Fibroblast of skin of back (primary cell): ENCODE data around the gene CRK.
"Not testable (repeated sequence)": the region's sequence is repeated elsewhere in the genome, so short reads cannot be mapped to it uniquely, and the experiment has no call there.

Experiments used
- DNase-seq: peaks from one replicate; pipeline ENCODE4 v3.0.0-alpha.2; 2013

Gene CRK

DNA sequence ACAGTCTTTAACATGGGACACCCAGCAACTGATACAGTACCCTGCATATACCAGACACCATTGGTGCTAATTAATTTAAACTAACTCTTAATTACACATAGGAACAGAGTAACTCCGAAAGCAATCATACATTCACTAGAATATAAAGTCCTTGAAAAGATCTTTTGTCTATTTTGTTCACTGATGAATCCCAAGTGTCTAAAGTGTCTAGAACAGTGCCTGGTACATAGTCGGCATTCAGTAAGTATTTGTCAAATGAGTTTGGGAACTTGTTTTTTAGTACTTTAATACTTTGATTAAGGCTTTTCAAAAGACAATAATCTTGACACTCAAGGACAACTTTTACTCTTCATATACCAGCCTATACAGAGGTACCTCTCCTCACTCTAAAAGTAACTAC lies 69.8 kb downstream of the CRK start:
- no peak for DNase-seq

DNA sequence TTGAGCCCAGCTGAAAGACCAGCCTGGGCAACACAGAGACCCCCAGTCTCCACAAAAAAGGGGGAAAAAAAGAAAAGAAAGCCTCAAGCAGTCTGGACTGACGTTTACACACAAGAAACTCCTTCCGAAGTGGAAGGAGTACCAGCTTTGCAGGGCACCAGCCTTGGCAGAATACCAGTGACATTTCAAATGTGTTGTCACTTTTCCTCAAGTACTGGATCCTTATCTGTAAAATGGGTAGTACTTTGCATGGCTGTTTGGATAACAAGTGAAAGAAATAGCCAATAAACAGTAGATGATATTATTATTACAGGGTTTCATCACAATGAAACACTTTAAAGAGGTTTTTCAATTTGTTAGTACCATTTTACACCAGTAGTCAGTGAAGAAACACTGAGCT lies 70.2 kb downstream of the CRK start:
- no peak for DNase-seq

DNA sequence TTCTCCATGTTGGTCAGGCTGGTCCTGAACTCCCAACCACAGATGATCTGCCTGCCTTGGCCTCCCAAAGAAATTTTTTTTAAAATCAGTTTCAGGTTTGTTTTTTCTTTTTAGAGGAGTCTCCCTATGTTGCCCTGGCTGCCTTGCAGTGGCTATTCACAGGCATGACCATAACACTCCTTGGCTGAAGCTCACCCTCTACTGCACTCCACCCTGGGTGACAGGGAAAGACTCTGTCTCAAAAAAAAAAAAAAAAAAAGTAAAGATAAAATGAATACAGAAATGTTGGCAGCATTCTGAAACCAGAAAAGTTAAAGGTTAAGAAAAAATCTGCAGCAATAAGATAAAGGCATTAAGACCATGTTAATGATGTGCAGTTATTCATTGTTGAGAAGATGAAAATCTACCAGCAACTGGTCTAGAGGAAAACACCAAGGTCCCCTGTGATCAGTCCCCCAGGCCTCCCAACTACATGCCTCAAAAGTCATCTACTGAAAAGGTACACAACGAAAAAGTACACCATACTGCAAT lies 71.1 kb downstream of the CRK start:
- DNase-seq: no peak

DNA sequence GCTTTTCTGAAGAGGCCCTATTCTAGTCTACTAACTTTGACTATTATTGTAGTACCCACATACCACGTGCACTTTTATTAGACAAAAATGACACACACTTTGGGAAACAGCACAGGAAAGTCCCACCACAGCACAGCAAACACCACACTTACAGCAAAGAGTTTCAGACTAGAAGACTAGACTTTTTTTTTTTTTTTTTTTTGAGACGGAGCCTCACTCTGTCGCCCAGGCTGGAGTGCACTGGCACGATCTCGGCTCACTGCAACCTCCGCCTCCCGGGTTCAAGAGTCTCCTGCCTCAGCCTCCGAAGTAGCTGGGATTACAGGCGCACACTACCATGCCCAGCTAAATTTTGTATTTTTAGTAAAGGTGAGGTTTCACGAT lies 76.1 kb downstream of the CRK start:
- no peak for DNase-seq

DNA sequence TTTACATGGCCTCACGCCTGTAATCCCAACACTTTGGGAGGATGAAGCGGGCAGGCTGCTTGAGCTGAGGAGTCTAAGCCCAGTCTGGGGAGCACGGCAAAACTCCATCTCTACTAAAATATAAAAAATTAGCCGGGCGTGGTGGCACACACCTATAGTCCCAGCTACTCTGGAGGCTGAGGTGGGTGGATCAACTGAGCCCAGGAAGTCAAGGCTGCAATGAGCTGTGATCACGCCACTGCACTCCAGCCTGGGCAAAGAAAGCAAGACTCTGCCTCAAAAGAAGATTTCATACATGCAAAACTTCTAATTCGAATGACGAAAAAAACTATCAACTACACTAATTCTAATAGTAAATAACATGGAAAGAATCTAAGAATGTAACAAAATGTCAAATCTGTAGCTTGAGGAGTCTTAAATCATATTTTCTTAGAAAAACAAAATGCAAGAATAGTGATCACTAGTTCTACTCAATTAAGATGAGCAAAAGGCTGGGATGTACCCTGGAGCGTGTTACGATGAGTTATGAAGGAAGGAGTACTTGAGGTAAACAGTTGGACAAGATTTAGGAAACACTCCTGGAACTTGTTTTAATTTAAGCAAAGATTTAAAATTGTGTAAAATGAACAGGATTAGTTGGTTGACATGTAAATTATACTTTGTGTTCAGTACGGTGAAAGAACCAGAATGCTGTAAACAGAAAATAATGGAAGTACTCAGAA lies 76.7 kb downstream of the CRK start:
- DNase-seq: no peak

DNA sequence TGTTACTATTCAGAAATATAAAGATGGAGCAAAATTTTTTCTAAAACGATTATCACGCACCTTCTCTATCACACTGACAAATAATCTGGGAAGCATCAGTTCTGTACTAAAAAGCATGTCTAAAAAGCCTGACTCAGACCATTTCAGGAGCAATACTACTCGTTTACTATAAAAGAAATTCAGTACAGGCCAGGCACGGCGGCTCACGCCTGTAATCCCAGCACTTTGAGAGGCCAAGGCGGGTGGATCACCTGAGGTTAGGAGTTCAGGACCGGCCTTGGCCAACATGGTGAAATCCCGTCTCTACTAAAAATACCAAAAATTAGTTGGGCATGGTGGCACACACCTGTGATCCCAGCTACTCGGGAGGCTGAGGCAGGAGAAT lies 77.6 kb downstream of the CRK start:
- DNase-seq: not testable (repeated sequence)

- no peak for DNase-seq
Measured at GRCh38 chr17:1377334-1377733, 78.7 kb downstream of the CRK start.

- no peak for DNase-seq
Measured at GRCh38 chr17:1376061-1376460, 80.0 kb downstream of the CRK start.

- no peak for DNase-seq
Measured at GRCh38 chr17:1375615-1376014, 80.4 kb downstream of the CRK start.

DNA sequence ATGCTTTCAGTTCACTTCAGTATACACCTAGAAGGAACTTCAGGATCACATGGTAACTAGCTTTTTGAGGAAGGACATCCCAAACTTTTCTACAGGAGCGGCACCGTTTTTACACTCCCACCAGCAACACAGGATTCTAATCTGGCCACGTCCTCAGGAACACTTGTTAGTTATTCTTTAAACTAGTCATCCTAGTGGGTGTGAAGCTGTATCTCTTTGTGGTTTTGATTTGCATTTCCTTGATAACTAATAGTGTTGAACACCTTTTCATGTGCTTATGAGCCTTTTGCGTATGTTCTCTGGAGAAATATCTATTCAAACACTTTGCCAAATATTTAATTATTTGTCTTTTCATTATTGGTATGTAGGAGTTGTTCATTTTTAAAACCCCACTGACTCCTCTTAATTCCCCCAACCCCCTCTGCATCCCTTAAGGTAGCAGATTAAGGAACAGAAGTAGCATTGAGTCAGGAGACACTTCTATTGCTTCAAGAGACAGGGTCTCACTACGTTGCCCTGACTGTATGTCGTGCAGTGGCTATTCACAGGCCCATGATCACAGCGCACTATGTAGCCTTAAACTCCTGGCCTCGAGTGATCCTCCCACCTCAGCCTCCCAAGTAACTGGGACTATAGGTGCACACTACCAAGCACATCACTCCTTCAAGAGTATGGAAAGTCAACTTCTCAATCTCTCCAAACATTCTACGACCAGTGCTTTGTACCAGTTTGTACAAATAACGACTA lies 81.4 kb downstream of the CRK start:
- DNase-seq: no peak

- no peak for DNase-seq
Measured at GRCh38 chr17:1373707-1374237, 82.3 kb downstream of the CRK start.

DNA sequence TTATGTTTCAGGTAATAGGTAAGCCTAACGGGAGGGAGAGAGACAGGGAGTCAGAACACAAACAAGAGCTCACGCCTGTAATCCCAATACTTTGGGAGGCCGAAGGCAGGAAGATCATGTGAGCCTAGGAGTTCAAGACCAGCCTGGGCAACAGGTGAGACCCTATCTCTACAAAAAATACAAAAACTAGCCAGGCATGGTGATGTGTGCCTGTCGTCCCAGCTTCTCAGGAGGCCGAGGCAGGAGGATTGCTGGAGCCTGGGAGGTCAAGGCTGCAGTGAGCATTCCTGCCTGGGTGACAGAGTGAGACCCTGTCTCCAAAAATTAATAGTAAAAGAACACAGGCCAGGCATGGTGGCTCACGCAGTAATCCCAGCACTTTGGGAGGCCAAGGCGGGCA lies 83.4 kb downstream of the CRK start:
- DNase-seq: no peak

GRCh38 chr17:1371893-1372590 lies 84.0 kb downstream of the CRK start:
- DNase-seq: no peak
